ENCODE measurements around the gene CELF4.

Gene CELF4

DNA sequence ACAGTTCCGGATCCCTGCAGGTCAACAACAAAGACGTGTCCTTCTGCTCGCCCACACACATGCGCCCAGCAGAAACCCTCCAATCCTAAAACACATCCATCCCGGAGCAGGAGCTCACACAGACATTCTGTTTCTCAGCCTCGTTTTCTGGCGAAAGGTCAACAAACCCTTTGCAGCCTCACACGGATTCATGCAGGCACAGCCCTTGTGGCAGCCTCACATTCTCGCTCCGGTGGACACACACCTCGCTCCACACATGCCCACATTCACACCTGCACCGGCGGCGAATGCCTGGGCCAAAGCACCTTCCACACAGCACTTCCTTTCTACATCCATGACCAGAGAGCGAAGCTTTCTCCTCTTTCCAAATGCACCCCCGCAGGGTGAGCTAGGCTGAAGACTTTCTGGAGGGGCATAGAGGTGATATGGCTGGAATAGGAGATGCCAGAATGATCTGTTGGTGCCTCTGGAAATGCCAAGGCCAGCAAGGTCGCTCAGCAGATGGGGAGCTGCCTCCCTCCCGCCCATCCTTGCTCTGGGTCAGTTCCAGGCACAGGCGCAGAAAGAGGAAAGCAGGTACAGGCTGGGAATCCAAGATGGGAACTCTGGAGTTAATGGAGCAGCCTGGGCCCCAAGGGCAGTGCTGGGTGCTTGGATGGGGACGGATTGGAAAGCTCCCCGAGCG is 88.8 kb downstream of the CELF4 start:
- TF ChIP-seq TCF12 (IDR thresholded peaks at IDR 0.05; ENCODE audit: low read depth) (no peak), TEAD4 (IDR thresholded peaks at IDR 0.05) (no peak), NFIC (IDR thresholded peaks at IDR 0.05) (no peak), EGR1 (IDR thresholded peaks at IDR 0.05) (no peak), ZBTB7A (IDR thresholded peaks at IDR 0.05; ENCODE audit: low read depth) (no peak), CREB1 (IDR thresholded peaks at IDR 0.05; ENCODE audit: low read depth) (no peak), EP300 (IDR thresholded peaks at IDR 0.05; ENCODE audit: borderline replicate concordance) (no peak), RAD21 (IDR thresholded peaks at IDR 0.05; ENCODE audit: low read depth) (no peak), YY1 (IDR thresholded peaks at IDR 0.05; ENCODE audit: low read depth) (no peak), FOXM1 (IDR thresholded peaks at IDR 0.05; ENCODE audit: borderline replicate concordance, low read depth) (no peak), TAF1 (IDR thresholded peaks at IDR 0.05; ENCODE audit: low read depth) (no peak), CEBPB (IDR thresholded peaks at IDR 0.05) (no peak)
- TF ChIP-seq, protein P1, sequence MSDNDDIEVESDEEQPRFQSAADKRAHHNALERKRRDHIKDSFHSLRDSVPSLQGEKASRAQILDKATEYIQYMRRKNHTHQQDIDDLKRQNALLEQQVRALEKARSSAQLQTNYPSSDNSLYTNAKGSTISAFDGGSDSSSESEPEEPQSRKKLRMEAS (IDR thresholded peaks at IDR 0.05) = no peak
- TF ChIP-seq, protein P2, sequence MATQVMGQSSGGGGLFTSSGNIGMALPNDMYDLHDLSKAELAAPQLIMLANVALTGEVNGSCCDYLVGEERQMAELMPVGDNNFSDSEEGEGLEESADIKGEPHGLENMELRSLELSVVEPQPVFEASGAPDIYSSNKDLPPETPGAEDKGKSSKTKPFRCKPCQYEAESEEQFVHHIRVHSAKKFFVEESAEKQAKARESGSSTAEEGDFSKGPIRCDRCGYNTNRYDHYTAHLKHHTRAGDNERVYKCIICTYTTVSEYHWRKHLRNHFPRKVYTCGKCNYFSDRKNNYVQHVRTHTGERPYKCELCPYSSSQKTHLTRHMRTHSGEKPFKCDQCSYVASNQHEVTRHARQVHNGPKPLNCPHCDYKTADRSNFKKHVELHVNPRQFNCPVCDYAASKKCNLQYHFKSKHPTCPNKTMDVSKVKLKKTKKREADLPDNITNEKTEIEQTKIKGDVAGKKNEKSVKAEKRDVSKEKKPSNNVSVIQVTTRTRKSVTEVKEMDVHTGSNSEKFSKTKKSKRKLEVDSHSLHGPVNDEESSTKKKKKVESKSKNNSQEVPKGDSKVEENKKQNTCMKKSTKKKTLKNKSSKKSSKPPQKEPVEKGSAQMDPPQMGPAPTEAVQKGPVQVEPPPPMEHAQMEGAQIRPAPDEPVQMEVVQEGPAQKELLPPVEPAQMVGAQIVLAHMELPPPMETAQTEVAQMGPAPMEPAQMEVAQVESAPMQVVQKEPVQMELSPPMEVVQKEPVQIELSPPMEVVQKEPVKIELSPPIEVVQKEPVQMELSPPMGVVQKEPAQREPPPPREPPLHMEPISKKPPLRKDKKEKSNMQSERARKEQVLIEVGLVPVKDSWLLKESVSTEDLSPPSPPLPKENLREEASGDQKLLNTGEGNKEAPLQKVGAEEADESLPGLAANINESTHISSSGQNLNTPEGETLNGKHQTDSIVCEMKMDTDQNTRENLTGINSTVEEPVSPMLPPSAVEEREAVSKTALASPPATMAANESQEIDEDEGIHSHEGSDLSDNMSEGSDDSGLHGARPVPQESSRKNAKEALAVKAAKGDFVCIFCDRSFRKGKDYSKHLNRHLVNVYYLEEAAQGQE (IDR thresholded peaks at IDR 0.05; ENCODE audit: low read depth) = no peak
- TF ChIP-seq, protein P3, sequence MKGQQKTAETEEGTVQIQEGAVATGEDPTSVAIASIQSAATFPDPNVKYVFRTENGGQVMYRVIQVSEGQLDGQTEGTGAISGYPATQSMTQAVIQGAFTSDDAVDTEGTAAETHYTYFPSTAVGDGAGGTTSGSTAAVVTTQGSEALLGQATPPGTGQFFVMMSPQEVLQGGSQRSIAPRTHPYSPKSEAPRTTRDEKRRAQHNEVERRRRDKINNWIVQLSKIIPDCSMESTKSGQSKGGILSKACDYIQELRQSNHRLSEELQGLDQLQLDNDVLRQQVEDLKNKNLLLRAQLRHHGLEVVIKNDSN (IDR thresholded peaks at IDR 0.05) = no peak

GRCh38 chr18:37476182-37476581 is 89.4 kb downstream of the CELF4 start:
- TF ChIP-seq RAD21 (IDR thresholded peaks at IDR 0.05; ENCODE audit: low read depth) = peak; percentile 60
- TF ChIP-seq, protein P3 (IDR thresholded peaks at IDR 0.05) = no peak
- TF ChIP-seq FOXM1 (IDR thresholded peaks at IDR 0.05; ENCODE audit: borderline replicate concordance, low read depth) = no peak
- TF ChIP-seq EGR1 (IDR thresholded peaks at IDR 0.05) = no peak
- TF ChIP-seq, protein P1 (IDR thresholded peaks at IDR 0.05) = no peak
- TF ChIP-seq TEAD4 (IDR thresholded peaks at IDR 0.05) = peak; percentile 39; the same call in 1 of the 2 replicates

GRCh38 chr18:37473195-37473840 is 92.3 kb downstream of the CELF4 start:
- TF ChIP-seq NFIC (IDR thresholded peaks at IDR 0.05) (no peak), EGR1 (IDR thresholded peaks at IDR 0.05) (no peak), CREB1 (IDR thresholded peaks at IDR 0.05; ENCODE audit: low read depth) (no peak), CEBPB (IDR thresholded peaks at IDR 0.05) (no peak), EP300 (IDR thresholded peaks at IDR 0.05; ENCODE audit: borderline replicate concordance) (no peak), ZBTB7A (IDR thresholded peaks at IDR 0.05; ENCODE audit: low read depth) (no peak), RAD21 (IDR thresholded peaks at IDR 0.05; ENCODE audit: low read depth) (no peak), TEAD4 (IDR thresholded peaks at IDR 0.05) (no peak), TAF1 (IDR thresholded peaks at IDR 0.05; ENCODE audit: low read depth) (no peak), YY1 (IDR thresholded peaks at IDR 0.05; ENCODE audit: low read depth) (no peak), TCF12 (IDR thresholded peaks at IDR 0.05; ENCODE audit: low read depth) (no peak), FOXM1 (IDR thresholded peaks at IDR 0.05; ENCODE audit: borderline replicate concordance, low read depth) (no peak)
- TF ChIP-seq, protein P1 (IDR thresholded peaks at IDR 0.05) = no peak
- TF ChIP-seq, protein P2 (IDR thresholded peaks at IDR 0.05; ENCODE audit: low read depth) = no peak

GRCh38 chr18:37471637-37472036 is 94.0 kb downstream of the CELF4 start:
- TF ChIP-seq, protein P3 (IDR thresholded peaks at IDR 0.05) = no peak
- TF ChIP-seq EGR1 (IDR thresholded peaks at IDR 0.05) = no peak
- TF ChIP-seq YY1 (IDR thresholded peaks at IDR 0.05; ENCODE audit: low read depth) = no peak
- no peak for TF ChIP-seq ZBTB7A (IDR thresholded peaks at IDR 0.05; ENCODE audit: low read depth)
- no peak for TF ChIP-seq TCF12 (IDR thresholded peaks at IDR 0.05; ENCODE audit: low read depth)
- TF ChIP-seq CREB1 (IDR thresholded peaks at IDR 0.05; ENCODE audit: low read depth) = no peak
- TF ChIP-seq, protein P2 (IDR thresholded peaks at IDR 0.05; ENCODE audit: low read depth) = no peak
- TF ChIP-seq CEBPB (IDR thresholded peaks at IDR 0.05) = no peak
- no peak for TF ChIP-seq EP300 (IDR thresholded peaks at IDR 0.05; ENCODE audit: borderline replicate concordance)
- TF ChIP-seq, protein P1 (IDR thresholded peaks at IDR 0.05) = no peak
- TF ChIP-seq FOXM1 (IDR thresholded peaks at IDR 0.05; ENCODE audit: borderline replicate concordance, low read depth) = no peak
- no peak for TF ChIP-seq NFIC (IDR thresholded peaks at IDR 0.05)

All from Ishikawa (cell line).